ENCODE data around the gene CIDEA.

The CIDEA gene

GRCh38 chr18:12274793-12275192 is 20.6 kb downstream of the CIDEA start:
- DNase-seq (ENCODE audit: low read depth), result no peak

DNA sequence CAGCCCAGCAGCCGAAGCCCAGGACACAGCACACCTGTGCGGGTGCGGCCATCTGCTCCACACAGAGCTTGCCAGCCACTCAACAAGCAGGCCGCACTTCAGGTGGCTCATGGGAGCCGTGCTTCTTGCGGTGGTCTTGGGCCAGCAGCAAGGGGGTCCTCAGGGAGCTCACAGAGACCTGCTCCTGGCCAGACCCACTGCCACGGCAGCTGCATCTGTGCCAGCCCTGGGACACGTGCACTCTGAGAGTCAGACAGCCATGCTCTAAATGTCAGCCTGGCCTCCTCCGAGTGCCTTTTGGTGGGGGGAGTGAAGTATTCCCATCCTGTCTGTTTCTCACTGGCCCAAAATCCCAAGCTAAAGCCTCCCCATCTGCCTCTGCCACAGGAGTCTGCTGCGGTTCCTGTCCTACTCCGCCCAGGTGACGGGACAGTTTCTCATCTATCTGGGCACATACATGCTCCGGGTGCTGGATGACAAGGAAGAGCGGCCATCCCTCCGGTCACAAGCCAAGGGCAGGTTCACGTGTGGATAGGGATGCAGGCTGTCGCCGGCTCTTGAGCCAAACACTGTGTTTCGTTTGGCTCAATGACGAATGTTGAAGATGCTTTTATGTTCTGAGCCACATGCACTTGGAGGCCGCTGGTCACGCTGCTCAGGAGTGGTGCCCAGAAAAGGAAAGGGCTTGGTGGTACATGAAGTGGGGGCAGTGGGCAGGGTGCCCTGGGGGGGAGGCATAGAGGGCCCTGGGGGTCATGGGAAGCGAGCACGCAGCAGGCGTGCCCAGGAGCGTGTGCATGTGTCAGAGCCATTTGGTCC is 22.8 kb downstream of the CIDEA start:
- DNase-seq (ENCODE audit: low read depth), result no peak

DNA sequence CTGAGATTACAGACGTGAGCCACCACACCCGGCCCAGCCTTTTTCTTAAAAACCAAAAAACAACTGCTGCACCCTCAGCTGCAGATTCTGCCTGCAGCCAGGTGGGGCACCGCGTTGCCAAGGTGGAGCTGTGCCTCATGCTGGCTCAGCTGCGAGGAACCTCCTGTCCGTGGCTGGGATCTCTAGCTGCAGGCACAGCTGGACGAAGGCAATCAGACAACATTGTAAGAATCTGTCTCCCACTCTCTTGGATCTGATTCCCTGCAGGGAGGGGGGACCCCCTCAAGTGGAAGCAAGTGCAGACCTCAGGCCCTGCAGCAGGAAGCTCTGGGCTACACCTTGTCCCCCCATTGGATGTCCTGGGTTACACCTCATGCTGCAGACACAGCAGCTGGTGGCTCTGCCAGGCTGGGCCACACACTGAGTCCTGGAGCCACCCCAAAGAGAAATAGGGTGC is 24.1 kb downstream of the CIDEA start:
- DNase-seq (ENCODE audit: low read depth), result no peak

- no peak for DNase-seq (ENCODE audit: low read depth)
These were observed 24.9 kb downstream of the CIDEA start for GRCh38 chr18:12278741-12279682.

- DNase-seq (ENCODE audit: low read depth), result no peak
These were observed 25.8 kb downstream of the CIDEA start for GRCh38 chr18:12279781-12280531.

- DNase-seq (ENCODE audit: low read depth), result peak; percentile 20
These were observed 27.7 kb downstream of the CIDEA start for GRCh38 chr18:12281861-12282260.

DNA sequence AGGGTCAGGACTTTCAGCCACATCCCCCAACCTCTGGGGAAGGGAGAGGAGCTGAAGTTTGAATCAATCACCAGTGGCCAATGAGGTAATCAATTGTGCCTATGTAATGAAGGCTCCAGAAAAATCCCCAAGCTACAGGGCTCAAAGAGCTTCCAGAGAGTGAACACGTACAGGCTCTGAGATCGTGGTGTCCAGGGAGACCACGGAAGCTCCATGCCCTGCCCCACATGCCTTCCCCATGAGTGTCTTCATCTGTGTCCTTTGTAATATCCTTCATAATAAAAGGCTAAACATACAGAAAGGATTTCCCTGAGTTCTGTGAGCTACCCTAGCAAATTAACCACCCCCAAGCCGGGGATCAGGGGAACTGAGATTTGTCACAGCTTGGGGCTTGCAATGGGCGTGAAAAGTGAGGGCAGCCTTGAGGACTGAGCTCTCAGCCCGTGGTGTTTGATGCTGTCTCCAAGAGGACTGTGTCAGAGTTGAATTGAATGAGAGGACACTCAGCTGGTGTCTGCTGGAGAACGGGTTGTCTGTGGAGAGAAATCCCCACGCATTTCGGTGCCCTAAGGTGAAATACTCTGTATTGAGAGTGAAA is 28.4 kb downstream of the CIDEA start:
- peak; percentile 69 for DNase-seq (ENCODE audit: low read depth)

GRCh38 chr18:12283256-12283655 is 29.1 kb downstream of the CIDEA start:
- DNase-seq (ENCODE audit: low read depth), result no peak

GRCh38 chr18:12283666-12284065 is 29.5 kb downstream of the CIDEA start:
- no peak for DNase-seq (ENCODE audit: low read depth)

DNA sequence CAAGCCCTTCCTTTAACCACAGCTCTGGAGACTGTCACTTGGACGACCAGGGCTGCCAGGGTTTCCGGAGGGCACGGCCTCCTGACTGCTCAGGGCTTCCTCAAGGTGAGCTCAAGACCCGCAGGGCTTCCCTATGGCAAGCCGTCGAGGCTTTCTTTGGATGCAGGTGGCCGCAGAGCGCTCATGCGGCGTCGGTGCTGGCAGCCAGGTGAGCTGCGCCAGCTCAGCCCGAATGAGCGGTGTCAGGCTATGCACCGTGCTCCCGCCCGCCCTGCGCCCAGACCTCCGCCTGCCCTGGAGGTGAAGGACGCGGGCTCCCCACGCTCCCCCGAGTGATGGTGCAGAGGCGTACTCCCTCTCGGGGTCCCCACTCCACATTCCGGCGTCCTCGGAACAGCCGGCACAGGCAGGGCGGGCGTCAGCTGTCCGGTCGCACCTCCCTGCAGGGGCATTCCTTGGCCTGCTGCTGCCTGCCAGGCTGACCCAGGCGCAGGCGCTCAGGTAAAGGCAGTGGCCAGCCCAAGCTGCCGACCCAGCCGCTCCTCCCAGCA is 33.0 kb downstream of the CIDEA start:
- DNase-seq (ENCODE audit: low read depth), result no peak

DNA sequence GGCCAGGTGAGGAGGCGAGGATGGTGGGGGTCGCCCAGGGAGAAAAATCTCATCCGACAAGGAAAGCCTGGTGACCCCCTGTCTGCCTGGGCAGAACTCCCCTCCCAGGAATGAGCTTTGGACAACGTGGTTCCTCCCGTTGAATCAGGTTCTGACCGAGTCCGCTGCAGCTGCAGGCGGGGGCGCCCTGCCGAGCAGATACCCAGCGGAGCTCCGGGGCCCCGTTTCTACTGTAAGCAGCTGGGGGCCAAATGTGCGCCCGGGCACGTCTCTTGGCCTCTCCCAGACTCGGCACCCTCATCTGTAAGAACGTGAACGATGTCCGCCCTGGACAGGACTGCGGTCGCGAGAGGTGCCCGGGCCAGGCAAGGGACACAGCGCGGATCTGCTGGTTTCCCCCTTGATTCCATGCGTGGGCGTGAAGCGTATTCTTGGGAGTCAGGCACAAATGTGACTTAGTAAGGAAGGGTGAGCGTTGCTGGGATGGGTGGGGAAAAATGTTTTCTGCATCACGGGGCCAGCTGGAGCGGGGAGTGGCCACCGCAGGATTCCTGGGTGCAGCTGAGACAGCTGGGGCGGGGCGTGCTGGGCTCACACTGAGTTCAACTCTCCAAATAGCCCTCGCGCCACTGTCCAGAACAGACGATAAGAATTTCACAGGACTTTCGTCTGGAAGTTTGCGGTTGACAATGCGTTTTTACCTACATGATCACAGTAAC is 33.7 kb downstream of the CIDEA start:
- peak; percentile 31 for DNase-seq (ENCODE audit: low read depth)

DNA sequence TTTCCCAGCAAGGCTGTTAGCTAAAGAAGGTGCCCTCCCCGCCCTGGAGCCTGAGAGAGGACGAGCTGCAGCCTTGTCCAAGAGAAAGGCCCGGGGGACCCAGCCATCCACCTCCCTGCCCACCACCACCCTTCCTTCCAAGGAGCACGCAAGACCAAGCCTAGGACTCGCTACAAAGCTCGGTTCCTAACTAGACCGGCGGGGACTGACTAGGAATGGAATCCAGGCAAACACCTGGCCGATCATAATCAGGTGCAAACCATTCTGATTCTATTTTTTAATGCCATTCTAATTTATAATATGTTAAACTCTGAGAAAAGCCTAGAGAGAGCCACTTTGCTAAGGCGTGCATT is 34.2 kb downstream of the CIDEA start:
- DNase-seq (ENCODE audit: low read depth), result no peak

DNA sequence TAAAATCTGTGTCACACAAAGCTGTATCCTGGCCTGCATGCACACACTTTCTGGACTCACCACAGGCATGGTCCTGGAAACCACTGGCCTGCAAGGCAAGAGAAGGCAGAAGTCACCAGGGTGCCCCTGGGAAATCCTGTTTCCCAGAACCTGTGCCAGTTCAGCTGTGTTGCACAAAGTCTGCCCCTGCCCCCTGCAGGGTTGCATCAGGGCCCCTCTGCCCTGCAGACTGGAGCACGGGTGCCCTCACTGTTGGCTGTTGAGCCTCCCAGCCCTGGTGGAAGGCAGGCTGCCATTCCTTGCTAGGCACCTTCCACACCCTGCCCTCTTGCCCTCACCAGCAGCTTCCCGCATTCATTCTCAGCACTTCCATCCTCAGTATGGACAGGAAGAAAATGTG is 35.9 kb downstream of the CIDEA start:
- DNase-seq (ENCODE audit: low read depth), result no peak

GRCh38 chr18:12291161-12291560 is 37.0 kb downstream of the CIDEA start:
- DNase-seq (ENCODE audit: low read depth), result no peak

GRCh38 chr18:12291690-12292089 is 37.5 kb downstream of the CIDEA start:
- no peak for DNase-seq (ENCODE audit: low read depth)

DNA sequence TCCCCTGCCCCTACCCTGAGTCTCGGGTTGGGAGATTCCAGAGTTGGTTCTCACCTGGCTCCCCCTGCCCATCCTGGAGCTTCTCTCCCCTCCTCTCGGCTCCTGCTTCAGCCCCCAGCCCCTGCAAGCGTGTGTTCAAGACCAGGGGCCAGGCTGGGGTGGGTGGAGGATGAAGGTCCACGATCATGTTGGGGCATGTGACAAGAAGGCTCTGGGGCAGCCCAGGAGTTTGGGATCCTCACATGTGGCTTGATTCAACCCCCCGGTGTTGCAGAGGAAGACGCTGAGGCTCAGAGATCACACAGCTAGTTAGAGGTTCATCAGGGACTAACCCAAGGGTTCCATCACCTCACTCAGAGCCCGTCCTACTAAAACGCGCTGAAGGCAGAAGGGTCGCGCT is 39.7 kb downstream of the CIDEA start:
- DNase-seq (ENCODE audit: low read depth), result no peak

DNA sequence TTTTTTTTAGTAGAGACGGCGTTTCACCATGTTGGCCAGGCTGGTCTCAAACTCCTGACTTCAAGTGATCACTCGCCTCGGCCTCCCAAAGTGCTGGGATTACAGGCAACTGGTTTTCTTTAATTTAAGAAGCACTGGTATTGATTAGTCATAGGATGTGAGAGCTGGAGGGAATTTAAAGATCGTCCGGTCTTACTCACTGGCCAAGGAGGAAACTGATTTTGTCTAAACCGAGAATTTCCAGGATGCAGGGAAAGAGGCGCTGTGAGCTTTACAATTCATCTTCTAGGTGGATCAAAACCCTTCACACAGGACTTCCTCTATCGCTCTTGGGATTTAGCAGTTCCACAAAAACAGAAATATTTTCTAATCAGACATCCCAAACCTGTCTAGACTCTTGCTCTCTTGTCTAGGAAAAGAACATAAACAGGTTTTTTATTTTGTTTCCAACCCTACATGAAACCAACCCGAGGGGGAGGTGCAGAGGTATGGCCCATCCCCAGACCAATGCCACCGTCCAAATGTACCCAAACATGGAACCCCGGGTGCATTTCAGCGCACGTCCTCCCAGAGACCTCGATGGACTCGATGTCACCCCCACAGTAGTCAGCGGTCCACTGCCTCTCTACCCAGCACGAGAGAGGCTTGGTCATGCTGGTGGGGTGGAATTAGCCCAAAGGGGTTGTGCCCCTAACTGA is 41.4 kb downstream of the CIDEA start:
- DNase-seq (ENCODE audit: low read depth), result no peak

DNA sequence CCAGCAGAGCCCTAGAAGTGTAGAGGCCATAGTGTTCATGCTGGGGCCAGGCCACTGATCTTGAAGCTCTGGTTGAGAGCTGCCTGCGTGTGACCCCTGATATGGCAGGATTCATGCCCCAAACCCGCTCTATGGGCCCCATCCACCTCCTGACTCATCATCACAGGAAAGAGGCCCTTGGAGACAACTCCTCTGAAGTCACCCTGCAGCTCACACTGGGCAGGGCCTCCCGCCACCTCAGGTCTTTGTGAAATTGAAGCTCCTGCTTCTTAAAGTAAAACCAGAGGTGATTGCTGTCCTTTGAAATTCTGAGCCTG is 41.9 kb downstream of the CIDEA start:
- DNase-seq (ENCODE audit: low read depth), result no peak

DNA sequence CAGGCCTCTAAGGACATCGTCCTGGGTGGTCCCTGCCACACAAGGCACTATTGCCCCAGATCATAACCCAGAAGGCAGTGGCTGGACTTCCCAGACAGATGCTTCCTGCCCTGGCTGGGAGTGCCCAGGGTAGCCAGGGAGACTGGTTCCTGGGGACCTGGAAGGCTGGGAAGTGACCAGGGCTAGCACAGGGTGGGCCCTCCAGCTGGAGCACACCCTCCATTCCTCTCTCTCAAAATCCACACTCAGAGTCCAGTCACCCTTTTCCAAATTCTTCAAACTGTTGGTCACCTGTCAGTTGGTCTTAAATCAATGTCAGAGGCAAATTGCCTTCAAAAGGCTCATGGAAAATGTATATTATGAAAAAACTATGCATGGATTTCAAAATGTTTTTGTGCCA is 42.3 kb downstream of the CIDEA start:
- DNase-seq (ENCODE audit: low read depth), result no peak

- no peak for DNase-seq (ENCODE audit: low read depth)
These were observed 45.7 kb downstream of the CIDEA start for GRCh38 chr18:12299862-12300261.
